HCT116 (cell line): ENCODE data around the gene STOML2.

ENCODE experiments used
- EZH2 ChIP-seq: fragments of 200-600 bp; sonication (generic); IDR thresholded peaks from 2 replicates; pipeline ENCODE4 v1.6.1; 2017; ENCODE audit warnings: antibody characterized with exemption, mixed run types
- EZH2phosphoT487 ChIP-seq: fragments of 200-600 bp; IDR thresholded peaks from 2 replicates; pipeline ENCODE4 v1.6.1; 2018; ENCODE audit warnings: antibody characterized with exemption, borderline replicate concordance
- JUND ChIP-seq: IDR thresholded peaks from 2 replicates; pipeline ENCODE4 v1.6.1; 2012
- POLR2A ChIP-seq: IDR thresholded peaks from 2 replicates; pipeline ENCODE4 v1.7.0; 2011; ENCODE audit warnings: borderline replicate concordance; ENCODE audit not compliant: insufficient read depth, insufficient read length; ENCODE audit errors: extremely low read depth
- POLR2AphosphoS5 ChIP-seq: IDR thresholded peaks from 2 replicates; pipeline ENCODE4 v1.6.1; 2011; ENCODE audit warnings: mild to moderate bottlenecking, low read depth, low read length, moderate library complexity
- SIN3A ChIP-seq: IDR thresholded peaks from 2 replicates; pipeline ENCODE4 v1.6.1; 2012; ENCODE audit warnings: low read depth
- TF ChIP-seq, protein P1 (sequence below), 3 experiments: fragments of 200-600 bp in 1 of 3; sonication (generic) in 1 of 3; IDR thresholded peaks in 2 of 3; conservative IDR thresholded peaks in 1 of 3; 2 replicates each; pipeline ENCODE4 v1.5.1; 2012 to 2017; ENCODE audit warnings: low read depth in 2 of 3, low read length in 2 of 3, antibody characterized with exemption in 1 of 3, borderline replicate concordance in 1 of 3, control low read depth in 1 of 3, mild to moderate bottlenecking in 1 of 3, mixed read lengths in 1 of 3, mixed run types in 1 of 3, moderate library complexity in 1 of 3; ENCODE audit not compliant: insufficient read depth in 1 of 3
- TF ChIP-seq, protein P2 (sequence below): IDR thresholded peaks from 2 replicates; pipeline ENCODE4 v1.6.1; 2012; ENCODE audit warnings: low read depth
- TF ChIP-seq, protein P3 (sequence below): IDR thresholded peaks from 2 replicates; pipeline ENCODE4 v1.6.1; 2012
- TF ChIP-seq, protein P4 (sequence below): IDR thresholded peaks from 2 replicates; pipeline ENCODE4 v1.6.1; 2012

DNA sequence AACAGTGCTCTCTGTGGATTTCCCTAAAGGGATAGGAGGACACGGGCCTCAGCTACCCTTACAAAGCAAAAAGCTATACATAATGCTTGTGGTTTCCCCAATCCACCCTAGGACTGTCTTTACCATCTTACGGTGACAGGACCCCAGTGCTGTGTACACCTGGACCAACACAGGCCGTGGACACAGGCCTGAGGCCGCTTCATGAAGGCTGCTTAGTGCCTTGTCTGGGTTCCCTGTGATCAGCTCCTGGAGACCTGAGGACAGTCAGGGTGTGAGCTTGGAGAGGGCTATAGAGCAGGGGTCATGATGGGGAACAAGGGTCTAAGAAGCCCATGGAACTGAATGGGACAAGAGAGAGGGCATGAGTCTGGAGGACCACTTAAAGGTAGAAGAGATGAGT lies 26.1 kb downstream of the STOML2 start:
- TF ChIP-seq EZH2phosphoT487: no peak
- no peak for TF ChIP-seq POLR2A
- TF ChIP-seq, protein P1, sequence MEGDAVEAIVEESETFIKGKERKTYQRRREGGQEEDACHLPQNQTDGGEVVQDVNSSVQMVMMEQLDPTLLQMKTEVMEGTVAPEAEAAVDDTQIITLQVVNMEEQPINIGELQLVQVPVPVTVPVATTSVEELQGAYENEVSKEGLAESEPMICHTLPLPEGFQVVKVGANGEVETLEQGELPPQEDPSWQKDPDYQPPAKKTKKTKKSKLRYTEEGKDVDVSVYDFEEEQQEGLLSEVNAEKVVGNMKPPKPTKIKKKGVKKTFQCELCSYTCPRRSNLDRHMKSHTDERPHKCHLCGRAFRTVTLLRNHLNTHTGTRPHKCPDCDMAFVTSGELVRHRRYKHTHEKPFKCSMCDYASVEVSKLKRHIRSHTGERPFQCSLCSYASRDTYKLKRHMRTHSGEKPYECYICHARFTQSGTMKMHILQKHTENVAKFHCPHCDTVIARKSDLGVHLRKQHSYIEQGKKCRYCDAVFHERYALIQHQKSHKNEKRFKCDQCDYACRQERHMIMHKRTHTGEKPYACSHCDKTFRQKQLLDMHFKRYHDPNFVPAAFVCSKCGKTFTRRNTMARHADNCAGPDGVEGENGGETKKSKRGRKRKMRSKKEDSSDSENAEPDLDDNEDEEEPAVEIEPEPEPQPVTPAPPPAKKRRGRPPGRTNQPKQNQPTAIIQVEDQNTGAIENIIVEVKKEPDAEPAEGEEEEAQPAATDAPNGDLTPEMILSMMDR (IDR thresholded peaks at IDR 0.05 in 2 of 3, conservative IDR thresholded peaks at IDR 0.05 in 1 of 3; ENCODE audit: borderline replicate concordance in 1 of 3, insufficient read depth in 1 of 3, low read depth in 2 of 3, low read length in 2 of 3): no peak
- no peak for TF ChIP-seq JUND
- no peak for TF ChIP-seq POLR2AphosphoS5
- TF ChIP-seq EZH2: no peak
- TF ChIP-seq, protein P2, sequence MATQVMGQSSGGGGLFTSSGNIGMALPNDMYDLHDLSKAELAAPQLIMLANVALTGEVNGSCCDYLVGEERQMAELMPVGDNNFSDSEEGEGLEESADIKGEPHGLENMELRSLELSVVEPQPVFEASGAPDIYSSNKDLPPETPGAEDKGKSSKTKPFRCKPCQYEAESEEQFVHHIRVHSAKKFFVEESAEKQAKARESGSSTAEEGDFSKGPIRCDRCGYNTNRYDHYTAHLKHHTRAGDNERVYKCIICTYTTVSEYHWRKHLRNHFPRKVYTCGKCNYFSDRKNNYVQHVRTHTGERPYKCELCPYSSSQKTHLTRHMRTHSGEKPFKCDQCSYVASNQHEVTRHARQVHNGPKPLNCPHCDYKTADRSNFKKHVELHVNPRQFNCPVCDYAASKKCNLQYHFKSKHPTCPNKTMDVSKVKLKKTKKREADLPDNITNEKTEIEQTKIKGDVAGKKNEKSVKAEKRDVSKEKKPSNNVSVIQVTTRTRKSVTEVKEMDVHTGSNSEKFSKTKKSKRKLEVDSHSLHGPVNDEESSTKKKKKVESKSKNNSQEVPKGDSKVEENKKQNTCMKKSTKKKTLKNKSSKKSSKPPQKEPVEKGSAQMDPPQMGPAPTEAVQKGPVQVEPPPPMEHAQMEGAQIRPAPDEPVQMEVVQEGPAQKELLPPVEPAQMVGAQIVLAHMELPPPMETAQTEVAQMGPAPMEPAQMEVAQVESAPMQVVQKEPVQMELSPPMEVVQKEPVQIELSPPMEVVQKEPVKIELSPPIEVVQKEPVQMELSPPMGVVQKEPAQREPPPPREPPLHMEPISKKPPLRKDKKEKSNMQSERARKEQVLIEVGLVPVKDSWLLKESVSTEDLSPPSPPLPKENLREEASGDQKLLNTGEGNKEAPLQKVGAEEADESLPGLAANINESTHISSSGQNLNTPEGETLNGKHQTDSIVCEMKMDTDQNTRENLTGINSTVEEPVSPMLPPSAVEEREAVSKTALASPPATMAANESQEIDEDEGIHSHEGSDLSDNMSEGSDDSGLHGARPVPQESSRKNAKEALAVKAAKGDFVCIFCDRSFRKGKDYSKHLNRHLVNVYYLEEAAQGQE: no peak
- TF ChIP-seq, protein P3, sequence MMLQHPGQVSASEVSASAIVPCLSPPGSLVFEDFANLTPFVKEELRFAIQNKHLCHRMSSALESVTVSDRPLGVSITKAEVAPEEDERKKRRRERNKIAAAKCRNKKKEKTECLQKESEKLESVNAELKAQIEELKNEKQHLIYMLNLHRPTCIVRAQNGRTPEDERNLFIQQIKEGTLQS: no peak
- TF ChIP-seq, protein P4, sequence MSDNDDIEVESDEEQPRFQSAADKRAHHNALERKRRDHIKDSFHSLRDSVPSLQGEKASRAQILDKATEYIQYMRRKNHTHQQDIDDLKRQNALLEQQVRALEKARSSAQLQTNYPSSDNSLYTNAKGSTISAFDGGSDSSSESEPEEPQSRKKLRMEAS: no peak
- TF ChIP-seq SIN3A: no peak
